Muscle of arm (tissue), 12 donors: ENCODE data around the gene SIRPB2. TPM values are rescaled to one million over a fixed set of nuclear protein-coding genes. Genes with fewer than 3 reads are reported as not detected.

Experiments used
- DNase-seq: peaks from one replicate; pipeline ENCODE4 v3.0.0-alpha.2; 2013
- polyA plus RNA-seq, 12 donors: library from polyadenylated mRNA; unstranded; fragments of 120-200 nt; gene quantifications; one replicate each; pipeline ENCODE4 v1.2.1, GENCODE V29; 2013; ENCODE audit not compliant: insufficient read length in 12 of 12

The SIRPB2 gene
- polyA plus RNA-seq, 12 donors = 0.84 to 4.1 (median 1.5) TPM; not detected in 2

DNA sequence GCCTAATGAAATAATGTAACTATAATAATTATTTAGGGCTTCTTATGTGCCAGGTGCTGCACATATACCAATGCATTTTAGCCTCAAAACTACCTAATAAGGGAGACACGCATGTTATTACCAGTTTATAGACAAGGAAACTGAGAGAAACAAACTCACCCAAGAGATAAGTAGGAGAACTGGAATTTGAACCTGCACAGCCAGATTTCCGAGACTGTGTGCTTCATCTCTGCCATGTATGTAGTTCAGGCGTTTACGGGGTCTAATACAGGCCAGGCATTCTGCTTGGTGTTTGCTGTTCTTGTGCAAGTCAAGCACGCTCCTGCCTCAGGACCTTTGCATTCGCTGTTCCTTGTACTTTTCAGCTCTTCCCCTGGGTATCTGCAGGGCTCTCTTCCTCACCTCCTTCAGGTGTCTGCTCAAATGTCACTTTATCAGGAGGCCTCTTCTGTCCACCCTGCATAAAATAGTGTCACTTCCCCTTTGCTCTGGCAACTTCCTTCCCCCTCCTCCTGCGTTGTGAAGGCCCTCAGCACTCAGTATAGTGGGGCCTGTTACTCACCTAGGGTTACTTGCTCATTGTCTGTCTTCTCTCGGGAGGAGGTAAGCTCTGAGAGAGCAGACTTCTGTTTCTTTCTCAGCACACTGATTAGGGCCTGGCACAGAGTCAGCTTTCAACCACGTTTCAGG, 18.5 kb downstream of the SIRPB2 start:
- no peak for DNase-seq

DNA sequence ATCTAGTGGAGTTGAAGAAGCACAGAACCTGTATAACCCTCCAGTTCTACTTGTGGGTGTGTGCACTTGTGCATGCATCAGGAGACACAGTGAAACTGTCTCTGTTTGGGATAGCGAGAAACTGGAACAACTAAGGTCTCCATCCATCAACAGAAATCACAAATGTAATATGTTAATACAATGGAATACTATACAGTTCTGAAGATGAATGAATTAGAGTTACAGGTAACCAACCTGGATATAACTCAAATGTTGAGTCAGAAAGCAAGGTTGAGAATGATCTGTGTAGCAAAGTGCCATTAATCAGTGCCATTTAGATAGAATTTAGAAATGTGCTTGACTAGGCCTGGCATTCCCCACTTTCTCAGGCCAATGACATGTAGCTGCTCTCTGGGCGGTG, 20.0 kb downstream of the SIRPB2 start:
- DNase-seq = no peak

DNA sequence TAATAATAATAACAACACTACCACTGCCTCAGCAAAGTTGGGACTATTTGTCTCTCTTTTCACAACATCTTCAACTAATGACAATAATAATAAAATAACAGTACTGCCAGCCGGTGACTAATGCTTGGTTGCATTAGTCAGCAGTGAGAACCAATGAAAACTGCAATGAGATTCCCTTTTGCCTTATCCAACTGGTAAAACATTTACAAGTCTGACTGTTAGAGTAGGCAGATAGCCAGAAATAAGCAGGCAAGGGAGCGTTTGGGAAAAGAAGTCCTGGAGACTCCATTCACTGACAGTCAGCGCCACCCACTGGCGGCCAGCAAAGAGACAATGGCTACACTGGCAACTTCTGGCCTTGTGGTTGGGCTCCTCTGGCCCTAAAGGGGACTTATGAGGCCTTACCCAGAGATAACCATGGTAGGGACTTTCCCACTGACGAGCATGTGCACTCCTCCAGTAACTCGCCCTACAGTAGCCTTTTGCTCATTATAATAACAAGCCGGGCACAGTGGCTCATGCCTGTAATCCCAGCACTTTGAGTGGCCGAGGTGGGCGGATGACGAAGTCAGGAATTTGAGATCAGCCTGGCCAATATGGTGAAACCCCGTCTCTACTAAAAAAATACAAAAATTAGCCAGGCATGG, 21.2 kb downstream of the SIRPB2 start:
- DNase-seq = peak; percentile 75

DNA sequence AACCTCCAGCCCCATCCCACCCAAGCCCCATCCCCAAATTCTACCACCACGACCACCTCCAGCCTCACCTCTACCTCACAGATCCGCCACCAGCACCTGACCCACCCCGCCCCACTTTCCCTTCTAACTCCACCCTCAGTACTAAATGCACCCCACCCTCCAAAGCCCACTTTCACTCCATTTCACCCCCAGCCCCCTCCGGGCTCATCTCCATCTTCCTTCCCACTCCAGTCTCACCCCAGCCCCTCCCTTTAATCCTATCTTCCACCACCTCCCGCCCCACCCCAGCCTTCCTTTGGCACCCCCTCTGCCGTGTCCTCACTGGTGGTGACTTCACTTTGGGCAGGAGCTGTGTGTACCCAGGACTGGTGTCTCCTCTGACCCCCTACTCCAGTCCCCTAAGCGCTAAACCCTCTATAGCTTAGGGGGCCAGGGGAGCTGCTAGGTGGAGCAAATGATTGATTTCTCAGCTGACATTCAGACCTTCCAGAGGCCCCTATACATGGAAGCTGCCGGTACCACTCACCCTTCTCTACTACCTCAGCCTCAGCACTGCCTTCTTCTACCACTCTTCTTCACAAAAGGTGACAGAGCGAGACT, 21.8 kb downstream of the SIRPB2 start:
- no peak for DNase-seq

DNA sequence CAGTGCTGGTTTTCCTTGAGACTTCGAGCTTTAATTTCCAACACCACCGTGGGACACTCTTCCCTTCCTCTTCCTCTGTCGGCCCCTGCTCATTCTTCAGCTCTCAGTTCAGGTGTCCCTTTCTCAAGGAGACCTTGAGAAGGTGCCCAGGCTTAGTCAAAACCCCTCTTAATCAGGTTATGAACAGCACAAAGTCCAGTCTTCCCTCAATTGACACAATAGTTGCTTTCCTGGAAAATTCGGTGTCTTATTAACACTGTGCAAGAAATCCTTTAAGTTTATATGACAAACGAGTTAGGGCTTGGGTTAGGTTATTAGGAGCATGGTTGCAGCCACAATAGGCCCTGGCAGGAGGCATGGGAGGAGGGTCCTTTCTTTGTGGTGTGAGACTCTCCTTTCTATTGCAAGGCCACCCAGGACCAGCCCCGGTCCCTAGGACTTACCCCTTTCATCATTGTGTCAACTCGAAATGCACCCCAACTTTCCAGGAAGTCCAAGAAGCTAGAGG, 23.0 kb downstream of the SIRPB2 start:
- DNase-seq = no peak

DNA sequence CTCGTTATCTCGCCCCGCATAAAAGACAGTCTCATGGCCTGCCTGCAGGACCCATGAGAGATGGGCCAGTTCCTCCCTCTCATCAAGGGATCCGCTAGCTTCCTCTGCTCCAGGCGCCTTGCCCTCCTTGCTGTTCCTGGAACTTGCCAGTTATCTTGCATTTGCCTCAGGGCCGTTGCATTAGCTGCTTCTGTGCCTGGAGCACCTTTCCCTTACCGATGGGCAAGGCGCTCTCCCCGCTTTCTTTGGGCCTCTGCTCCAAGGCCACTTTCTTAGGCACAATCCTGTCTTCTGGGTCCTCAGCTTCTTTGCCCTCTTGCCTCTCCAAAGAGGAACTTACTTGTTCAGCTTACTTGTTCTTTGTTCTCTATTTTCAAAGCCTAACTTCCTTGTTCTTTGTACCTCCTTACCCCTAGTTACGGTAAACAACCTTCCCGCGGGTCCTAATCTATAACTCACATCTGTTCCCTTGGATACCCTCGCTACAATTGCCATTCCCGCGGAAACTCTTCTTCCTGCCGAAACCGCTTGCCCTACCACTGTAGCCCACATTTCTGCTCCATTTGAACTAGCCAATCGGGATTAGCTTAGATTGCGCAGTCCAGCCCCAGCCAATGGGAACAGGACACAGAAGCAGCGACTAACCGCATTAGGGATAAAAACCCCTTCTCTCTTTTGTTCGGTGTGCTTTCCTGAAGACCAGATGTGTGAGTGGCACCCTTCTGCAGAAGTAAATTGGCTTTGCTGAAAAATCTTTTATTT, 23.7 kb downstream of the SIRPB2 start:
- no peak for DNase-seq

DNA sequence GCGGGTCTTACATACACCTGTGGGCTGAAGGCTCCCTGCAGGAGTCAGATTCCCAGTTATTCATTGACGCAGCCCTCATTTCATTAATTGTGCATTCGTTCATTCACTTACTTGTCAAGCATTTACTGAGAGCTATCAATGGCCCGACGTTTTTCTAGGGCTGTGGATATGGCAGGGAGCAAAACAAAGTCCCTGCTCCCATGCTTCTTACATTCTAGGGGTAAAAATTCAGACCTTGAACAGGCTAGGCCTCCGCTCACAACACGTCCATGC, 24.2 kb downstream of the SIRPB2 start:
- DNase-seq = no peak

DNA sequence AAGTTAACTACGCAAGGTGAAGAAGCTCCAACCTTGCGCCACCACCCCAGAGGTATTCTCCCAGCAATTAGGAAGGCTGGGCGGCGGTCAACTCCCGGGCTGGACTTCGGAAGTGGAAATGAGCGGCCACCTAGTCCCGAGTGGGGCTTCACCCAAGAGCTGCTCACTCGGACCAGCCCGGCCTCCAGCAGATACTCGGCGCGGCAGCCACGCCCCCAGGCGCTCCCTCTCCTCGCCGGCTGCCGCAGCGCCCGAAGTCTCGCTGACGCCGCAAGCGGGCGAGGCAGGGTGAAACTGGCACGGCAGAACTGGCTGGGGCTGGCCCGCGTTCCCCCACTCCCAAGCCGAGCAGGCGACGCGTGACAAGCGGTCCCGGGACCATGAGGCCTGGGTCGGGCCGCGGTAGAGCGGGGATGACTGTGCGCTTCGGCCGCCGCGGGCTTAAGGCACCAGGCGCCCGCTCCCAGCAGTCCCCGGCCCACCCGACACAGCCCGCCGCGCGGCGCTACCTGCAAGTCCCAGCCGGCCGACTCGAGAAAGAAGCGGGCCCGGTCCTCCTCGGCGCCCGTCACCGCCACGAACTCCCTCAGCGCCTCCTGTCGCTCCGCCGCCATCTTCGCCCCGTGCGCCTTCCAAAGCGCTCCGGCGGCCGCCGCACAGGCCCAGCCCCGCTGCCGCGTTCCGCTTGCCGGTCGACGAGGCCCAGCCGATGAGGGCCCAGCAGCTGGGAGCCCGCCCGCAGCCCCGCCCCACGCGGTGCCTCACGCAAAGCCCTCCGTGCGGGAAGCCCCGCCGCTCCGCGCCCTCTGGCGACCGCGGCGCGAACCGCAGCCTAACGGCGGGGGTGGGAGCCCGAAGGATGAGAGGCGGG, 24.8 kb downstream of the SIRPB2 start, which contains the start of gene NSFL1C:
TSS of gene NSFL1C (minus strand) at position 639 of the 871 bp plus-strand sequence. CDS start at position 614, 25 bp downstream.
- peak; percentile 95 for DNase-seq

DNA sequence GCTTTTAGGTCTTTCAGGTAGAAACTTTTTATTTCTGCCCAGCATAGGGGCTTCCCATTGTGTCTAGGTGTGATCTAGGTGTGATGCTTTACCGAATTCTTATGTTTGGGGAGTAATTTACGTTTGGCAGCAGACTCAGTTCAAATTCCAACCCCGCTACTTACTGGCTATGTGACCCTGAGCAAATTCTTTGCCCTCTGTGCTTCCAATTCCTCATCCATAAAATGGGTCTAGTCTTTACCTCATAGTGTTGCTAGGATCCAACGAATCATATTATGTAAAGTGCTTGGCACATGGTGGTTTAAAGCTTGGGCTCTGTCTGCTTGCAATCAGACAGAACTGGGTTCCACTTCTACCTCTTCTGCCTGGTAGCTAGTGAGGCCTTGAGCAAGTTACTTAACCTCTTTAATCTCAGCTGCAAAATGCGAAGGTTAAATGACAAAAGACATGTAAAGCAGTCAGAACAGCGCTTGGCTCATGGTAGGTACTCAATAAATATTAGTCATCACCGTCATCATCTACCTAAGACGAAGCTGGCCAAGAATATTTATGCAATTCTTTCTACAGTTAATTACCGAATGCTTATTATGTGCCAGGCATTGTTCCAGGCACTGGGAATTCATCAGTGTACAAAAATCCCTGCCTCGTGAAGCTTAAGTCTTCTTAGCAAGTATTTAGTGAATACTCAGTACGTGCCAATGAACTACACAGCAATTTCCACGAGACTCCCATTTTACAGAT, 25.6 kb downstream of the SIRPB2 start:
- DNase-seq = no peak

DNA sequence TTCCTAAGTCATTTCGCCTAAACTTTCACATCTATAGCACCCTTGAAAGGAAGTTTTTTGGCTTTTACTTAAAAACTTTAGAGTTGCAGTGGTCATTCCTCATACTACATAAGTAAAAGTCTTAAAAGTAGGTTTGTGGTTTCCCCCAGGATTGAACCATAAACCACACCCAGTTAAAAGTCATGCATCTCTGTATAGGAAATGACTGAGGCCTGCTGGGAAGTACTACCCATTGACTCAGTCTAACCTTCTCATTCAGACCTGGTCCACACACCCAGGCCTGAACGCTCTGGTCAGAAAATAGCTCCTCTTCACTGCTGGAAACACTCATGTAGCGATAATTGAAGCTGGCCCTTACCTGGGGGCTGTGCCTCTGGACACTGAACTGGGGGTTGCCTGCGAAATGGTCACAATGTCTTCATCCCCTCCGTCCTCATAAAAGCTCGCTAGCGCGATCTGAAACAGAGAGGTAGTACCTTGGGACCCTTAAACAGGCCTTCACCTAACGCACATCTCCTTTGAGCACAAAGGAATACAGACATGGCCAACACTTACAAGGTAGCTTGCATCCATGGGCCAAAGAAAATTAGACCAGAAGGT, 27.1 kb downstream of the SIRPB2 start:
- no peak for DNase-seq

DNA sequence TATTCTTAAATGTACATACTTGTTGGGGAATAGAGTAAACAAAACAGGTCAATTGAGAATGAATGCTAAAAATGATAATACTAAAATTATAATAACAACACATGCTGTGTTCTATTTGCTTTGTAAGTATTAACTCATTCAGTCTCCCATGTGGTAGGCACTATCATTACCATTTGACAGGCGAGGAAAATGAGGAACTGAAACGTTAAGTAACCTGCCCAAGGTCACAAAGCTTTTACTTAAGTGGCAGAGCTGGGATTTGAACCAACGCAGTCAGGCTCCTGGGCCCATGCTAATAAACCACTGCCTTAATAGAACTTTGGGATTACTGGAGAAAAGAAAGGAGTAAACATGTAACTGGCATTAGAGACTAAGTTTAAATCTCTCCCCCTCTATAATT, 28.4 kb downstream of the SIRPB2 start:
- no peak for DNase-seq

DNA sequence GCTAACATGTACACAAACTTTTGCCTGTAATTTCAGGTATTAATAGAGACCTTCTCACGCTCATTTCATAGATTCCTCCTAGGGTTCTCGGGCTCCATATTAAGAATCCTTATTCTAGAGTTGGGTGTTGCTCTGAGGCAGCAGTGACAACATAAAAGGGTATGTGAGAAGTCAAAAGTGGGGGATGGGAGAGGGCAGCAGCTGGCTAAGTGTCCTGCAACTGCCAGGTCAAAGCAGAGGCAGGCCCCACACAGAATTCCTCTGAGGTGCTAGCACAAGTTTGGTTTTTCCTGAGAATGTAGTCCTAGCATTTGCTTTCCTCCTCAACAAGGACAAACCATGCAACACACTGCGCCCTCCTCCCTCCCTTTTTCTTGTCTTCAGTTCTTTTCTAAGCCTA, 29.2 kb downstream of the SIRPB2 start:
- no peak for DNase-seq

DNA sequence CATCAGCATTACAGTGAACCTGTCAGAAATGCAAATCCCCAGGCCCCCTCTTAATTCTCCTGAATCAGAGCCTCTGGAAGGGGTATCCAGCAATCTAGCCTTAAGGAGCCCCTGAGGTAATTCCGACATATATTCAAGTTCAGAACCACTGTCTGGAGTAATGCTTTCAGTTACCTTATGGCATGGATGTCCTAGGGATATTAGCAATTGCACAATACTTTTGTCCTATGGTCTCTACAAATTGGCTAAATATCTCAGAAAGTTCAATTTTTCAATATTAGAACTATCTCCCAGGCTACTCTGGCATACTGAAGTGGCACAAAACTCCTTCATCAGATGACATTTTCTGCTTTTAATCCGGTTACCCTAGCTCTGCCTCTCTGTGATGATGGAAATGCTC, 30.9 kb downstream of the SIRPB2 start:
- no peak for DNase-seq

DNA sequence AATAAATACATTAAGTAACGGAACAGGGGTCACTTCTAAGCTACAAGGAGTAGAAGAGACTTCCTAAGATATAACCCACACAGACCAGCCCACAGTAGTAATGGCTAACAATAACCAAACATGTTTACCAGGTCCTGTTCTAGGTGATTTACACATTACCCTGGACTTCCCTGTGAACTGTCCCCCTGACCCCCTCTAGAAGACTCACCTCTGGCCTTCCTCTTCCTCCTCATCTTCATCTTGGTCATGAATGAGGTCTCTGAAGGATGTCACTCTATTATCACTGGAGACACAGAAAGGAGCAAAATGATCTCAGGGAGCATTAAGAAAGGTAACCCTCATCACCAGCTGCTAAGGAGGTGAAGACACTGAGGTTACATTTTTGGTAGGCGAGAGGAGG, 33.2 kb downstream of the SIRPB2 start:
- DNase-seq = no peak

DNA sequence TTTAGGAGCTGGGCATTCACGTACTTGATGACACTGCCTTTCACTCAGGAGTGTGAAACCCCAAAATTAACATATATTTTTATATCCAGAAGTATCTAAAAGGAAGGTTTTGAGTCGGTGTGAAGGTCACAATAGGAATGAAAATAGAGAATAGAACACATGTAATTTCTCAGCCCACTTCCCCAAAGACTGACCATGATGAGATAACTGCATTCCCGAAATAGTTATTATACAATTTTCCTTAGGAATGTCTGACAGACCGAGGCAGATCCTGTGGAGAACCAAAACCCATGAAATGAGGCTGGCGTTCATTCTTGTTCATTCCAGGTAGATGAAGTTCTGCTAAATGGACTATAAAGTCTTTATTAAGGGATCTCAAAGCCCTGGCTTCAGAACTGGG, 34.9 kb downstream of the SIRPB2 start:
- no peak for DNase-seq

DNA sequence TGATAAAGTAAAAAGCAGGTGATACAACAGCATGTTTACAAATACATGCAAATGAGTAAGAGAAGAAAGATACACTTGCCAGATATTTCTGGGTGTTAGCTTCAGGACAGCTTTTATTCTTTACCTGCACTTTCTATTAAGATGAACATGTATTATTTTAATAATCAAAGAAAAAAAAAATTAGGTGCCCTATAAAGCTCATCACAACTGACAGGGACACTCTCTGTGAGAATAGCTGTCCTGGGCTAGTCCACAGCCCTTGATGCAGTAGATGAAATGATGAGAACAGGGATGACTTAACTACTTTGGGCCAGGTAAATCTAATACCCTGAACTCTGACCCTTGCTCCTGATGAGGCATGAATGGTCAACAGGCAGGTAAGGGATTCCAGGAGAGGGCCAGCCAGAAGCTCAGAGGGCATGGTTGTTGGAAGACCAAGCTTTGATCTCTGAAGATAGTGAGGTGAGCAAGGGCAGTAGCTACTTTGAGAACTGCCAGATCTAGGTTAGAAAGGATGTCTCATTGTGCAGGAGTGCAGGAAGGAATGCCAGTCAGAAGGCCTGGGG, 40.2 kb downstream of the SIRPB2 start:
- no peak for DNase-seq

DNA sequence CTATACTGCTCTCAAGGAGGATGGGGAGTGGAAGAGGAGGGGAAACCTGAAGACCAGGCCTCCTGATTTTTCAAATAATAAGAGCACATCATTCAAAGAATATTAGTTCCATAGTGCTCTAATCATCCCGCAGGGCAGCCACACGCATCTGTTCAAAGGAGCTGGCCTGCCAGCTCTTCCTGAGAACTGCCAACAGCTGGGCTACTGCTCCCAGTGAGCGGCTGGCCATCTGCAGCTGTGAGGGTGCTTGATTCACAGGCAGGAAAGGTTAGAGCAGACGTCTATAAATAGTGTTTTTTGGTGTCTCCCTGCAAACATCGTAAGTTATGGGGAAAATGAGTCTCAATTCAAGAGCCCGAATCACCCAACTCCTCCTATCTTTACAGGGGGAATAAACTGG, 41.9 kb downstream of the SIRPB2 start:
- no peak for DNase-seq

DNA sequence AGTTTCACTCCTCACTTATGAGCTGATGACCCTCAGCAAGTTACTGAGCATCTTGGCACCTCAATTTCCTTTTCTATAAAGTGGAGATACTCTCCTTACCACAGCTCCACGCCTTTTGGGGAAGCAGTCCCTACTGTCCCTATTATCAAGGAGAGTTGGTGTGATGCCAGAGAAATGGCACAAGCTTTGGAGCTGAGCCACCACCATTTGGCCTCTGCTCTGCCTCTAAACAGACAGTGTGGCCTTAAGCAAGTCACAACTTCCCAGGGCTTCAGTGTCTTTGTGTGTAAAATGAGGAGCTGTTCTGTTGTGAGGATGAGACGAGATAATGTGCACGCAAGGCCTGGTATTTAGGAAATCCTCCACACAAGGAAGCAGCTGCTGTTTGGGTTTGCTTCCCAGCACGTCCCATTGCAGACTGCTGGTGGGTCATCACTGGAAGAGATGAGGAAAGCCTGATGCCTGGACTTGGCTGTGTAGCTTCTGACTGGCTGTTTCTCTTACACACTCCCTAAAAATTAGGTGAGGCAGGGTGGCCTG, 43.1 kb downstream of the SIRPB2 start:
- DNase-seq = no peak

DNA sequence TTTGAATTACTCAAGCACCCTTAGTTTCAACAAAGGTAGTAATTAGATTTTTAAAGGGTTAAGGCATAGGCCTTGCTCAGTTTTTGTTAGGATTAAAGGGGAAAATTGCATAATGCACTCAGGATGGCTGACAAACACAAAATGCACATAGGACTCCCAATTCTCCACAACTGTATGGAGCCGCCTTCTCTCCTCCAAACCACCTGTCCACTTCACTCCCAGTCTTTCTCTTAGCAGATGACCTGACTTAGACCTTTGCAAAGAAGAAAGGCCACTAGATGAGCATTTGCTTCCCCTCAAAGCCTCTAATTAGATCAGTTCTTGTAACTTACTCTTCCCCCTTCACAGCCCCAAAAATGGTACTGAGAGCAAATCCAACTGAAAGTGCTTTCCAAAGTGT, 44.7 kb downstream of the SIRPB2 start:
- DNase-seq = no peak

DNA sequence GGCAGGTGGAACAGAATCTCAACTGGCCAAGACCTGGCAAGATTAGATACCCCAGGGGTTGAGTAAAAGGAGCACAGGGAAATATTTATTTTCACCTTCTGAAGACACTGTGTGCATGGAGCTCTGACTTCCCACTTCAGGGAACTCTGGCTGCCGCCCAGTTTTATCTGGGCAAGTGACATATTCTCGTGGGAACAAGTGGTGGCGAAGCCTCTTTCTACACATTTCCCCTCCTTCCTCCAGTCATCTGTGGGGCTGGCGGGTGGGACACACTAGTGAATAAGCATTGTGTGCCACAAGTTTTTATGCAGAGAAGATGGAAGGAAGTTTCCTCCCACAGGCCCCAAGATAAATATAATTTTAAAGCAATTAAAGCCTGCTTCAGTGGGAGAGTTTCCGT, 48.1 kb downstream of the SIRPB2 start:
- no peak for DNase-seq
